ENCODE data around the gene IQGAP2.

DNA sequence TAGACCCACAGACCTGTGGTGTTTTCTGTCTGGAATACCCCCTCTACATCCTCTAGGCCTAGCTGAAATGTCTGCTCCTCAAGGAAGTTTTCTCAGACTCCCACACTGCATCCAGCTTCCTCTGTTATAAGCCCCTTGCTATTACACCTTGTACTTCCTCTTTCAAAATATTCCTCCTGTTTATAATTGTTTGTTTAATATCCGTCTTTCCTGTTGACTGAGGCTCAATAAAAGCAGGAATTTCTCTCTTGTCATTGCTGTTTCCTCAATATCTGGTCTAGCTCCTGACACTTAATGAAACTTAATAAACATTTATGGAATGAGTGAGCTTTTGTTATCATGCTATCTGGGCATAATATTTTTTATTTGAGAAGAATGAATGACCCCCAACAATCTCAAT is 34.1 kb upstream of the IQGAP2 start:
- TF ChIP-seq, protein P1, sequence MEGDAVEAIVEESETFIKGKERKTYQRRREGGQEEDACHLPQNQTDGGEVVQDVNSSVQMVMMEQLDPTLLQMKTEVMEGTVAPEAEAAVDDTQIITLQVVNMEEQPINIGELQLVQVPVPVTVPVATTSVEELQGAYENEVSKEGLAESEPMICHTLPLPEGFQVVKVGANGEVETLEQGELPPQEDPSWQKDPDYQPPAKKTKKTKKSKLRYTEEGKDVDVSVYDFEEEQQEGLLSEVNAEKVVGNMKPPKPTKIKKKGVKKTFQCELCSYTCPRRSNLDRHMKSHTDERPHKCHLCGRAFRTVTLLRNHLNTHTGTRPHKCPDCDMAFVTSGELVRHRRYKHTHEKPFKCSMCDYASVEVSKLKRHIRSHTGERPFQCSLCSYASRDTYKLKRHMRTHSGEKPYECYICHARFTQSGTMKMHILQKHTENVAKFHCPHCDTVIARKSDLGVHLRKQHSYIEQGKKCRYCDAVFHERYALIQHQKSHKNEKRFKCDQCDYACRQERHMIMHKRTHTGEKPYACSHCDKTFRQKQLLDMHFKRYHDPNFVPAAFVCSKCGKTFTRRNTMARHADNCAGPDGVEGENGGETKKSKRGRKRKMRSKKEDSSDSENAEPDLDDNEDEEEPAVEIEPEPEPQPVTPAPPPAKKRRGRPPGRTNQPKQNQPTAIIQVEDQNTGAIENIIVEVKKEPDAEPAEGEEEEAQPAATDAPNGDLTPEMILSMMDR (conservative IDR thresholded peaks at IDR 0.05; ENCODE audit: low read length), result no peak
- TF ChIP-seq EZH2phosphoT487 (IDR thresholded peaks at IDR 0.05; ENCODE audit: borderline replicate concordance), result no peak
